Neutrophil (primary cell): Measurements from ENCODE around the gene MATR3.
"Not testable (repeated sequence)": the region's sequence is repeated elsewhere in the genome, so short reads cannot be mapped to it uniquely, and the experiment has no call there.

Experiments
- H3K27ac ChIP-seq: fragments of 200-600 bp; sonication (generic); 2 replicates; pipeline ENCODE4 v1.5.1; 2016; ENCODE audit warnings: mild to moderate bottlenecking, moderate library complexity
- H3K27me3 ChIP-seq: fragments of 200-600 bp; sonication (generic); 2 replicates; pipeline ENCODE4 v1.6.0; 2016; ENCODE audit warnings: mild to moderate bottlenecking
- H3K36me3 ChIP-seq: fragments of 200-600 bp; sonication (generic); 2 replicates; pipeline ENCODE4 v1.5.1; 2017
- H3K4me1 ChIP-seq, 2 experiments: fragments of 200-600 bp in 1 of 2; sonication (generic) in 1 of 2; 1 replicate in 1 of 2; 2 replicates in 1 of 2; pipeline versions ENCODE4 v1.5.1 to v1.6.1; 2013 to 2016; ENCODE audit warnings: low read depth in 1 of 2, low read length in 1 of 2, mild to moderate bottlenecking in 1 of 2, moderate library complexity in 1 of 2; ENCODE audit not compliant: control insufficient read depth in 1 of 2, insufficient read depth in 1 of 2
- H3K4me3 ChIP-seq, 2 experiments: fragments of 200-600 bp in 1 of 2; sonication (generic) in 1 of 2; 1 replicate in 1 of 2; 2 replicates in 1 of 2; pipeline ENCODE4 v1.5.1; 2013 to 2016; ENCODE audit warnings: low read depth in 1 of 2, low read length in 1 of 2, mild to moderate bottlenecking in 1 of 2, moderate library complexity in 1 of 2
- H3K9me3 ChIP-seq: fragments of 200-600 bp; sonication (generic); 2 replicates; pipeline ENCODE4 v1.5.1; 2016
- CTCF ChIP-seq: fragments of 200-600 bp; sonication (generic); IDR thresholded peaks from 2 replicates; pipeline ENCODE4 v1.5.1; 2016; ENCODE audit warnings: antibody characterized with exemption

Gene MATR3

DNA sequence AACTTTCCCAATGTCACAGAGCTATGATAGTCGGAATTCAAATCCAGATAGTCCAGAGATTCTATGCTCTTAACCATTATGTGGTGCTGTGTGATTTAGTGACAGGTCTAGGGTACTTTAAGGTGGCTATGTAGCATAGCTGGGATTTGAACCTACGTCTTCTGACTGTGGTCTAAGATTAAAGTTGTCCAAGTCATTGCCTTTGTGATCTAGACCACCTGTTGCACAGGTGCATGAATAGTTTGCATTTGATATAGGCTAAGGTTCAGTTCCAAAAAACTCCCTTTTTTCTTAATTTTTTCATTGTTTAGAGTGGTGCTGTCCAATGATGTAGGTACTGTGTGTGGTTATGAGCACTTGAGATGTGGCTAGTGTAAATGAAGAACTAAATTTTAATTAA is 50.6 kb downstream of the MATR3 start:
- Histone ChIP-seq H3K36me3 (no peaks in the 10 kb centered on the region), H3K27me3 (no peaks in the 10 kb centered on the region), H3K27ac (no peak overlapping the region), H3K4me1 (peaks cover 22 to 31% of the 10 kb centered on the region in 2 experiments), H3K4me3 (no peak overlapping the region), H3K9me3 (no peaks in the 10 kb centered on the region)
- TF ChIP-seq CTCF, result no peak

DNA sequence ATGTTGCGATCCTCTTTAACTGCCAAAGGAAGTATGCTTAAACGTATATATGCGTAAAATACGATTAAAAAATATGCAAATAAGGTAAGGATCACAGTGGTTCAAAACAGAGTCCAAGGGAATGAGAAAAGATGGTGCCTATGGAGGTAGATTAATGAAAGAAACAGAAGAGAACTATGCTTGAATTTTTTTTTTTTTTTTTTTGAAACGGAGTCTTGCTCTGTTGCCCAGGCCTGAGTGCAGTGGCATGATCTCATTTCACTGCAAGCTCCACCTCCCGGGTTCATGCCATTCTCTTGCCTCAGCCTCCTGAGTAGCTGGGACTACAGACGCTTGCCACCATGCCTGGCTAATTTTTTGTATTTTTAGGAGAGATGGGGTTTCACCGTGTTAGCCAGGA is 51.9 kb downstream of the MATR3 start:
- not testable (repeated sequence) for H3K4me3 ChIP-seq, H3K27me3 ChIP-seq

DNA sequence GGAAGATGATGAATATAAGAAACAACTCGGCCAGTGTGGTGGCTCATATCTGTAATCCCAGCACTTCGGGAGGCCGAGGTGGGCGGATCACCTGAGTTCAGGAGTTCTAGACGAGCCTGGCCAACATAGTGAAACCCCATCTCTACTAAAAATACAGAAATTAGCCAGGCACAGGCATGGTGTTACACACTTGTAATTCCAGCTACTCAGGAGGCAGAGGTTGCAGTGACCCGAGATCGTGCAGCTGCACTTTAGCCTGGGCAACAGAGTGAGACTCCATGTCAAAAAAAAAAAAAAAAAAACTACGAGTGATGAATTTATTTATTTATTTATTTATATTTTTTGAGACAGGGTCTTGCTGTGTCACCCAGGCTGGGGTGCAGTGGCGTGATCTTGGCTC is 54.3 kb downstream of the MATR3 start:
- H3K4me3 ChIP-seq, H3K36me3 ChIP-seq, H3K9me3 ChIP-seq, H3K27me3 ChIP-seq, H3K27ac ChIP-seq: not testable (repeated sequence)
- H3K4me1 ChIP-seq, result peaks cover 7 to 17% of the 10 kb centered on the region in 2 experiments

More for the DNA sequence above, 51.9 kb downstream of the MATR3 start:
- H3K36me3 ChIP-seq, H3K27ac ChIP-seq, H3K9me3 ChIP-seq: not testable (repeated sequence)
- H3K4me1 ChIP-seq, result peaks cover 22 to 31% of the 10 kb centered on the region in 2 experiments

DNA sequence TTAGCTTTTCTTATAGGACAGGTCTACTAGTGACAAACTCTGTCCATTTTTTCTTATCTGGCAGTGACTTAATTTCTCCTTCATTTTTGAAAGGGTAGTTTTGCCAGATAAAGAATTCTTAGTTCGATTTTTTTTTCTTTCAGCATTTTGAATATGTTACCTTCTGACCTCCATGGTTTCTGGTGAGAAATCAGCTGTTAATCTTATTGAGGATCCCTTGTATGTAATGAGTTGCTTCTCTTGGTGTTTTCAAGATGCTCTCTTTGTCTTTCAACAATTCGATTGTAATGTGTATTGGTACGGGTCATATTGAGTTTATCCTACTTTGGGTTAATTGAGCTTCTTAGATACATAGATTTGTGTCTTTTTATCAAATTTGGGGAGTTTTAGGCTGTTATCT is 60.6 kb downstream of the MATR3 start:
- Histone ChIP-seq H3K27me3 (no peaks in the 10 kb centered on the region), H3K4me3 (no peak overlapping the region), H3K27ac (no peak overlapping the region), H3K36me3 (peaks cover 13% of the 10 kb centered on the region), H3K4me1 (no peaks in the 10 kb centered on the region), H3K9me3 (no peaks in the 10 kb centered on the region)
- TF ChIP-seq CTCF, result no peak

GRCh38 chr5:139355900-139356299 is 62.4 kb downstream of the MATR3 start:
- not testable (repeated sequence) for H3K27me3 ChIP-seq, H3K4me3 ChIP-seq, H3K9me3 ChIP-seq, H3K27ac ChIP-seq, H3K4me1 ChIP-seq
- peaks cover 13% of the 10 kb centered on the region for H3K36me3 ChIP-seq

DNA sequence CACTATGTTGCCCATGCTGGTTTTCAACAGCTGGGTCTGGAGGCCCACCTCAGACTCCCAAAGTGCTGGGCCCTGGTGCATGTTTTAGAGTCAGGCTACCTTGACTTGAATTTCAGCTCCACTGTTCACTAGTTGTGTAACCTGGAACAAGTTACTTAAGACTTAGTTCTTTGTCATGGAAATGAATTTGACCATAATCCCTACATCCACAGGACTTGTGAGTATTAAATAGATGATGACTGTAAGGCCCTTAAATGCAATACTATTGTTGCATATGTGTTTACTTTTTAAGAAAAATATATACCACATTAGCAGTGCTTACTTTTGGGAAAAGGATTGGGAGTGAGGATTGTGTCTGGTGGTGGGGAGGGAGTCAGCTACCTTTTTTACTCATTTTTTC is 64.5 kb downstream of the MATR3 start:
- Histone ChIP-seq H3K9me3 (no peaks in the 10 kb centered on the region), H3K4me1 (no peaks in the 10 kb centered on the region), H3K27me3 (no peaks in the 10 kb centered on the region), H3K4me3 (no peak overlapping the region), H3K36me3 (peaks cover 13% of the 10 kb centered on the region), H3K27ac (no peak overlapping the region)
- no peak for TF ChIP-seq CTCF

GRCh38 chr5:139360384-139360783 is 66.8 kb downstream of the MATR3 start:
- H3K27ac ChIP-seq, result no peak overlapping the region
- no peaks in the 10 kb centered on the region for H3K4me1 ChIP-seq
- no peak overlapping the region for H3K4me3 ChIP-seq
- no peaks in the 10 kb centered on the region for H3K27me3 ChIP-seq
- H3K36me3 ChIP-seq, result peaks cover 34% of the 10 kb centered on the region
- no peak for TF ChIP-seq CTCF
- no peaks in the 10 kb centered on the region for H3K9me3 ChIP-seq
